ENCODE measurements around the gene PRKCB.

Gene PRKCB

DNA sequence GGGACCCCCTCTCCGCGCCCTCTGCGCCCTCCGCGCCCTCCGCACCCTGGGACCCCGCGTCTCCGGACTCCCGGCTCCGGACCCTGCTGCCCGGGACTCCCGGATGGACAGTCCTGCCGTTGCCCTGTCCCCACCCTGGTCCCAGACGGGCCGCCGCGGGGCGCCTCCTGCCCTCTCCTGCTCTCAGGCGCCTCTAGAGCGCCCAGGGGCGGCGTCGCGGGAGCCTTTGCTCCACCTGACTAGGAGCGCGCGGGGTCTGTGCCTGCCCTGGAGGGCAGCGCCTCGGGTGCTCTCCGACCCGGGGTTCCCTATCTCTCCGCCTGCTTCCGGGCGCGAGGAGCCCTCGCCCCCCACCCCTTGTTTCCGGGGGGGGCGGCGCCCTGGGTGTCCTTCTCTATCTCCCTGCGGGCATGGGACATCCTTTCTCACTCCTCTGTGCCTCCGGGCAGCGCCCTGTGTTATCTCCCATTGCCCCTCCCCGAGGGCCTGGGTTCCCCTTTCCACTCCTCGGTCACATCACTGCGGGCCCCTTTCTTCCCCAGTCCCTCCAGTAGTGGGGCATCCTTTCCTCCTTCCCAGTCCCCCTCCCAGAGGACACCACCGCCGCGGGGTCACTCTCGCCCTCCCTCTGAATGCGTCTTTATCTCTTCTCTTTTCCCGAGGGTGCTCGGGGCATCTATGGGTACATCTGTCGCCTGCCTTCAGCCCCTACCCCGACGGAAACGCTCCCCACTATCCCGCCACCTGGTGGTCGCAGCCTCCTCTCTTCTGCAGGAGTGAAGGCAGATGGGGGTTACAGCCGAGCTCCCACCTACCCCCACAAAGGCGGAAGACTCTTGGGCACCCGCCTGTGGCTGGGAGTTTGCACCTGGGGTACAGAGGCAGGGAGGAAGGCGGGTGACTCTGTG is 875 bp downstream of the PRKCB start:
- no peak for DNase-seq (ENCODE audit: low spot score)

DNA sequence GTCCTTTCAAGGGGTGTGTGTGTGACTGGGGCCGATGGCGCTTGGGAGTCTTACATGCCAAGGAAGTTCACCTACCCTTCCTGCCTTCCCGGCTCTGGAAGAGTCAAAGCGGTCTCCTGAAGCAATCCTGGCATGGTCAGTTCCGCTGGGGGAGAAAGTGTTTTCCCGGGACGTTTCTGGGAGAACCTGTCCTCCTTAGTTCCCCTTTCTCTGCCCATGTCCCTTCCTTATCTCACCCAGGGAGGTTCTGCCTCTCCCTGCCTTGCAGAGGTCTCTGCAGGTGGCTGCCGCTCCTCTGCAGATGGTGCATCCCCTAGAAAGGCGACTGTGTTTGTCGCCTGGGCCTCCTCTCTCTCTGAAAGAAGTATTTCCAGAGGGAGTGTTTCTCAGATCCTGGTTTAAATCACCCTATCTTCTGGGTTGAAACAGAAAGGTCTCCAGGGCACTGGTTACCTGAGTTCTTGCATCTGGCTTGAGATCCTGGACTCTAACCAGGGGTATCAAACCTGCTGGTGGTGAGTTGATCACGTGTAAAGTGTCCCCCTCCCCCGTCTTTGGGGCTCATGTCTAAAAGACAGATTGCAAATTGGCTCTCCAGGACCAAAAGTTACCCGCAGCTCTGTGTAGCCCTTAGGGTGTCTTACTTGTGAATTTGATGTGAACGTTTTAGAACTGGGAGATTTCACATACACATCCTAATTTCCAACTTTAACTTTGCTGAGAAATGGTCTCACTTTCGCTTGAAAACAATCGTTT is 1.9 kb downstream of the PRKCB start:
- DNase-seq (ENCODE audit: low spot score) = no peak

DNA sequence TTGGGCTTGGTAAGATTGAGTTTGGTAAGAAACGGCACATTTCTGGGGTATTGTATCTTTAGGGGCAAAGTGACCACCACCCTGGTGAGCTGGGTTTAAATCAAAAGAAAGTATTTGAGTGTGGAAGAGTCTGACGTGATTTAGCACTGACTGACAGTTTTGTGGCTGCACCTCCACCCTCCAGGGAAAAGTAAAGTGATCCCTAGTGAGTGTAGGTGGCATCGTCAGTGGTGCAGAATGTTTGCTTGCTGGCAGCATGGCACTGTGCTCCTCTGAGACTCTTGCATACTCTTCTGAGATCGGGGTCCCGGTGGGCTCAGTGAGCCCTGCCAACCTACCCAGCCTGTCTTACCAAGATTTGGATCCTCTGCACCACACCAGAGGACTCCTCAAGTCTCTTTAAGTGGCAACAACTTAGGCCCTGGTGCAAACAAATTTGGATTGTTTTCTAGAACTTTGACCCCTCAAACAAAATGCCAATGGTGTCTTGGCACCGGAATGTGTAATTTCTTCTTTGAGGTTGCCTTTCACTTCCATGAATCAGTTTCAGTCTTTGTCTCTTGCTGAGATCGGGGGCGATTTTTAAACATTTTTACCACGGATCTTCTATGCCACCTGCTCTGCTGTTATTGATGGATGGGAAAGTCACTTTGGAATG is 2.8 kb downstream of the PRKCB start:
- no peak for DNase-seq (ENCODE audit: low spot score)

DNA sequence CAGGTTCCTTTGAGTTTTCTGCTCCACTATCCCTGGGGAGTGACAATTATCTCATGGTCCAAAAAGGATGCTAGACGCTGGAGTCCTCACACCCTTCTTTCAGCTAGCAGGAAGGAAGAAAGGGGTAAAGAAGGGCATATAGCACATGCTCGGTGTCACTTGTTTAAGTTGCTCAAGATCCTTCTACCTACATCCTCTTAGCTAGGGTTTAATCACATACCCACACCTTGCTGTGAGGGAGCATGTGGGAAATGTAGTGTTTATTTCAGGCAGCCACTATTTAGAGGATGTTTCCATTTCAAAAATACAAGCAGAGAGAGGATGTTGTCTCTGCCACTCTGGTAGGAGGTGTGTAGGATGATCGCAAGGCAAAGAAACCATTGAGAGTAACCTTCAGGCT is 4.5 kb downstream of the PRKCB start:
- no peak for DNase-seq (ENCODE audit: low spot score)

DNA sequence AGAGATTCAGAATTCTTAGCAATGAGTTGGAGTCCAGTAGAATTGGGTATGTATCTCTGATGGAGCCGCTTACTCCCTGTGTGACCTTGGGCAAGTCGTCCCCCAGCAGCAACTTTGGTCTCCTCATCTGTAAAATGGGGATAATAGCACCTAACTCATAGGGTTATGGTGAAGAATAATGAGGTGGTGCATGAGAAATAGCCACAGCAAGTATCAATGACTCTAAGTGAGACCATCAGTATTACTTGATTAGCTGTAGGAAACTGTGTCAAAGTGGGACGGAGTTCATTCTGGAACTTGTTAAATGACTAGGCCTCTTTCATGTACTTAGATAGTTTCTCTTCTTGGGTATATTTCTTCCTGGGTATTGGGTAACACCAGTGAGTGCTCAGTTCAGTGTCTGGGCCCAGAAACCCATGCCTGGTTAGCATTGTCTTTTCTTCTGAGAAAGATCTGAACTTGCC is 6.4 kb downstream of the PRKCB start:
- DNase-seq (ENCODE audit: low spot score) = no peak

DNA sequence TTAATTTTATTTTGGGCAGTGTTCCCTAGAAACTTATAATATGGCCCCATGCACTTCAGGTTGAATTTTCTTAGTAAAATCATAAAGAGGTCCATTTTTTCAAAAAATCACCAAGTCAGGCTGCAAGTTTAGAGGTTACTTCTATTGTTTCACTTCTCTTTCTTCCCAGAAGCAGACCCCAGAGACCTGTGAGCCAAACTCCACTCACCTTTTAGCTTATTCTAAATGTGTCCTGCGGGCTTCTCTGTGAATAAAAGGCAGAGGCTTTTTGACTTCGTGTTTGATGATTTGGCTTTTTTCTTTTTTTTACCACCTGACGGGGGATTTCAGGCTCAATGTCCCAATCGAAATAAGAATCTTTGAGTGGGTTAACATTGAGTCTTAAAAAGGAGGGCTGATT is 7.4 kb downstream of the PRKCB start:
- no peak for DNase-seq (ENCODE audit: low spot score)

DNA sequence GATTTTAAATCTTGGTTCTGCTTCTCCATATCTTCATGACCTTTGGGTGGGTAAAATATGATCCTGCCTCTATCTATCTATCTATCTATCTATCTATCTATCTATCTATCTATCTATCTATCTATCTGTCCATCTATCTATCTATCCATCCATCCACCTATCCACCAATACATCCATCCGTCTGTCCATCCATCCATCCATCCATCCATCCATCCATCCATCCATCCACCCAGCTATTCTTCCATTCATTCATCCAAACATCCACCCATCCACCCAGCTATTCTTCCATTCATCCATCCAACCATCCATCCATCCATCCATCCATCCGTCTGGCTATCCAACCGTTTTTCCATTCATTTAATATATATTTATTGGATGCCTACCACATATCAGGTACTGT is 11.5 kb downstream of the PRKCB start:
- DNase-seq (ENCODE audit: low spot score) = no peak

DNA sequence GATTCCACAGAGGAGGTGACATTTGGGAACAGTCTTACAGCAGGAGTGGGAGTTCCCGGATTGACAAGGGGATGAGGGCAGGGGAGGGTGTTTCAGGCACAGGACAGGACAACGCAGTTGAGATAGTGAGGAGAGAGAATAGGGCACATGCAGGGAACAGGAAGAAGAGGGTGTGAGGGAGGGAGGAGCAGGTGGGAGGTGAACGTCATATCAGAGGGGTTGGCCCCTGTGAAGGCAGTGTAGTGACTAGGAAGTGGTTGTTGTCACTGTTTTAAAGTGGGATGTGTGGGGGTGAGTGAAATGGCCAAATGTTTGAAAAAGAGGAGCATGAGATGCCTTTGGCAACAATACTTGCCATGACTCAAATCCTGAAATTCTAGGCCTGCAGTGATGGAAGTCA is 12.2 kb downstream of the PRKCB start:
- DNase-seq (ENCODE audit: low spot score) = no peak

DNA sequence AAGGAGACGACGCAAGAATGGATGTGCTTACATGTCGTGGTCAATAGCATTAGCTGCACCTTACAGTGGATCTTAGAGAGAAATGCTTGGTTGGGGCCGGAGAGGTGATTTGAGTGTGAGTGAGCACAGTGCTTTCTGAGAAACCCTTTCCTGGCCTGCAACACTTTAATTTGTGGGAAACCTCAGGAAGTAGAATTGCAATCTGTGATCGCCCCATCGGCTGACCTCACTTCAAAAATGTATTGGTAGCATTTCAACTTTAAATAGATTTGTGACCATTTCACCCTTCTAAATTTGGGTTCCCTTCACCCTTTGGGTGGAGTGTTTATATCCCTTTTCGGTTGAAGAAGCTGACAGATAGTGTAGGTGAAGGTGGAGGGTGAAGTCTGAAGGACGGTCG is 13.2 kb downstream of the PRKCB start:
- no peak for DNase-seq (ENCODE audit: low spot score)

DNA sequence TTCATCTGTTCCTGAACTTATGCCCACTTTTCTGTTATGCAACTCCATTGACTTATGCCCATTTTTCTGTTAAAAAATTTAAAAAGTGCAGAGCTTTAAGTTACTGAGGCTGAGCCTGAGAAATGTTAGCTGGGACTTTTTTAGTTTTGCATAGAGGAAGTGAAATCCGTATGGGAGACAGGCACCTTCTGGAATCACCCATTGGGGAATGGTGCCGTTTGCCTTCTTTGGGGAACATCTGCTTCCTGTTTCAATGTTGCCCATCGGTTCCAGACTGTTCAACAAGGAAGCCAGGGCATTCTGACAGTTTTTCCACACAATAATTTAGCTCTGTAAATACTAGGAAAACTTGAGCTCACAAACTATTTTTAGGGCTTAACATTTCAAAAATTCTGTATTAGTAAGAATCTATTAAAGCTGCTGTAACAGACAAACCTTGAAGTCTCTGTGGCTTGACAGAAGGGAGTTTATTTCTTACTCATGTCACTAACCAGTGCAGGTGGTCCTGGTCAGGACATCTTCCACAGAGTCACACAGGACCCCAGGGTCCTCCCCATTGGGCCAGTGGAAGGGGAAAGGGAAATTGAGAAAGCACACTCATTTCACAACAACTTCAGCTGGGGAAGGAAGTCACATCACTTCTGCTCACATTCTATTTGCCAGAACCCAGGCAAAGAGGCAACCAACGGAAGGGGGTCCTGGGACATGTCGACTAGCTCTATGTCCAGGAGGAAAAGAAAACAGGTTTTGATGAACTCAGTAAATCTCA is 17.2 kb downstream of the PRKCB start:
- no peak for DNase-seq (ENCODE audit: low spot score)

DNA sequence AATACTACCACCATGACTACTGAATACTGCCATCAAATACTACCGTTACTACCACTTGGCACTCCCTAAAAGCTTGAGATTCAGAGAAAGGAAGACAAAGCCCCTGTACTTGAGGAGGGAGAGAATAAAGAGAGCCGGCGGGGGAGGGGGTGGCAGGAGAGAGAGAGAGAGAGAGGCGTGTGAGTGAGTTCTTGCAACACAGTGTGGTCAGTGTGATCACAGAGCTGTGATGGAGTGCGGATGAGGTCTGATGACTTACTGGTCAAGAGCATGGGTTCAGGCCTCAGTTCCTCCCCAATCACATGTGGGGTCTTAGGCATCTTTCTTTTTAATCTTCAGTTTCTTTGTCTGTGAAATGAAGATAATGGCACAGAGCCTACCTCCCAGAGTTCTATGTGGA is 19.2 kb downstream of the PRKCB start:
- no peak for DNase-seq (ENCODE audit: low spot score)

DNA sequence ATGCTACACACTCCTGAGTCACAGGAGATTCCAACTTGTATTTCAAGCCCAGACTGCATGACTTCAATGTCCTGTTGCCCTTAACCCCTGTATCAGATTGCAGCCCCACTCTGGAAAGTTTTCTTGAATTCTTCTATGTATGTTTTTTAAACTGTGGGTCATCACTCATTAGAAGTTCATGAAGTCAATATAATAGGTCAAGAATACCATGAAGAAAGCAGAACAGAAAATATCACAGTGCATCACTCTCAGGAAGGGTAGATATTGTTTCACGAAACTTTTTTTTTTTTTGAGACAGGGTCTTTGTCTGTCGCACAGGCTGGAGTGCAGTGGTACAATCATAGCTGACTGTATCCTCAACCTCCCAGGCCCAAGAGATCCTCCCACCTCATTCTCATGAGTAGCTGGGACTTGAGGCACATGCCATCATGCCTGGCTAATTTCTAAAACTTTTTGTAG is 20.5 kb downstream of the PRKCB start:
- DNase-seq (ENCODE audit: low spot score) = no peak

DNA sequence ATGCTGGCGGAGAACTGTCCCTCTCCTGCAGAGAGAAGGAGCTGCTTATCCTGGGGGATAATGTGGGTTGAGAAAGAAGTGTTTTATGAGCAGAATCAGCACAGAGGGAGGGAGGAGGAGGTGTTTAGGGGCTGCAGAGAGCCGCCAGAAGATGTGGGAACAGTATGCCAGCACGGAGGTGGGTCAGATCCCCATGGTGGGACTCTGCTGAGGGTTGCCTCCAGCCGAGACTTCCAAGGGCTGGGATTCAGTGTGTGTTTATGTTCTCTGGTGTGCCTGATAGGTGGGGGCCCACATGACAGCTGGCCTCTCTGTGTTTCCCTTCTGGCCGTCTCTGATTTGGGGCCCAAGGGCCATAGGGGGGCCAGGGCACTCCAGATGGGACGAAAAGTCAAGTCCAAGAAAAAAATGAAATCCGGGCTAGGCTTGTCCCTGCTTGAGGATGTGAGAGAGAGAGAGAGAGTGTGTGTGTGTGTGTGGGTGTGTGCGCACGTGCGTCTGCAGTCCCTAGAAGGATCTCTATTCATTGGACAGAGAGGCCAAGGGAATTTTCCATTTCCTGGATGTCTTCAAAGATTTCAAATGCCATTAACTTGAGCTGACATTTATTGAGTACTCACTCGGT is 21.6 kb downstream of the PRKCB start:
- DNase-seq (ENCODE audit: low spot score) = no peak

DNA sequence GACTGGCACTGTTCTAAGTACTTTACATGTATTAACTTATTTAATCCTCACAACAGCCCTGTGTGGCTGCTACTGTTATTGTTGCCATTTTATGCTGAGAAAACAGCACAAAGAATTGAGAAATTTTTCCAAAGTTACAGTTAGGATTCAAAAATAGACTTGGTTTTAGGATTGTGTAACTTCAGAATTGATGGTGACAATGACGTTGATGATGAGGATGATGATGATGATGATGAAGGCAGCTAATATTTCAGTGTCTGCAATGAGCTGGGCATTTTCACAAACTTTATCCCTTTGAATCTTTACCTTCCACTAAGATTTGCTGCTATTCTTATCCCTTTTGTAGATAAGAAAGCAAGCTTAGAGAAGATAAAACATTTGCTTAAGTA is 22.1 kb downstream of the PRKCB start:
- DNase-seq (ENCODE audit: low spot score) = no peak

DNA sequence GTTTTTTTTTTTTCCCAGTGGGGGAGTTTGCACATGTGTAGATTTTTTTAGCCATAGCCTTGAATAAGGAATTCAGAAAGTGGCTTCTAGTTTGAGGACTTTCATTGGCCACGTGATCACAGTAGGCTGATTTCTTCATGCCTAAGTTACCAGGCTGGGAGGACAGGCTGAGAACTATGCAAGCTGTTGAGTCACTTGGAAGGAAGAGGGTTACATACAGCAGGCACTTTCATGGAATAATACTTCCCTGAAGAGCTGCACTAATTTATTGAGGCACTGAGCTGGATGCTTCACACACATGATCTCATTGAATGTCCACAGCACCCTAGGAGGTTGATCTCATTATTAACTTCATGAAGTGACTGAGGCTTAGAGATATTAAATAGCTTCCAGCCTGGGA is 22.8 kb downstream of the PRKCB start:
- DNase-seq (ENCODE audit: low spot score) = no peak

DNA sequence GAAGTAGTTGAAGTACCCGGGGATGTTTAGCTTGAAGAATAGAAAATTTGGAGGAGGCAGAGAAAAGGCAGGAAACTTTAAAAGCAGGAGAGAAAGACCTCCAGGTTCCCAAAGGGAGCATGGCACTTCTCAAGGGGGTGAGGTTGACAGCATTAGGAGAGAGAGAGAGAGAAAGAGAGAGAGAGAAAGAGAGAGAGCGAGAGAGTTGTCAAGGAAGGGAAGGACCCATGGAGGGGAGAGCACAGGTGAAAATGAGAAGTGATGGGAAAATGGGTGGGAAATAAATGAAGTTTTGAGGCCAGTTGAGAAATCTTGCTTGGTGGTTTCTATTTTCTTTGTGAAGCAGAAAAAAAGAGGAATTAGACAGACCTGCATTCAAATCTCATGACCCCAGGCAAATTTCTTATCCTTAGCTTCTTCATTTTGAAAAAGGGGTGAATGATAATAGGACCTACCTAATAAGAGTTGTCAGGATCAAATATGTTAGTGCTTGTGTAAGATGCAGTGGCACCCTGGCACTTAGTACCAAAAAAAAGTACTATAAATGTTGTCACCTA is 24.0 kb downstream of the PRKCB start:
- no peak for DNase-seq (ENCODE audit: low spot score)

DNA sequence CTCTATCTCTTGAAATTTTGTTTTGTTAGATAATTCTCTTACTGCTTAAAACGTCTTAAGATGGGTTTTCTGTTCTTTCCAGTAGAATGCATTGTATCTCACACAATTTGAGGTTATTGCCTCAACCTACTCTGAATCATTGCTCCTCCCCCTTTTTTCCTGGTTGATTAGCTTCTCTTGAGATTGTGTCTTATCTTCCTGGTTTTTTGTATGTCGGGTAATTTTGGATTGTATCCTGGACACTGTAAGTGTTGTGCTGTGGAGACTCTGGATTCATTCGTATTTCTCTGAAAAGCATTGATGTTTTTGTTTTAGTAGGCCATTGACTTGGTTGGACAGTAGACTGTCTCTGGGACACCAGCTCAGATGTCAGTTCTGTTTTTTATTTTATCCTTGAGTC is 26.1 kb downstream of the PRKCB start:
- DNase-seq (ENCODE audit: low spot score) = no peak

DNA sequence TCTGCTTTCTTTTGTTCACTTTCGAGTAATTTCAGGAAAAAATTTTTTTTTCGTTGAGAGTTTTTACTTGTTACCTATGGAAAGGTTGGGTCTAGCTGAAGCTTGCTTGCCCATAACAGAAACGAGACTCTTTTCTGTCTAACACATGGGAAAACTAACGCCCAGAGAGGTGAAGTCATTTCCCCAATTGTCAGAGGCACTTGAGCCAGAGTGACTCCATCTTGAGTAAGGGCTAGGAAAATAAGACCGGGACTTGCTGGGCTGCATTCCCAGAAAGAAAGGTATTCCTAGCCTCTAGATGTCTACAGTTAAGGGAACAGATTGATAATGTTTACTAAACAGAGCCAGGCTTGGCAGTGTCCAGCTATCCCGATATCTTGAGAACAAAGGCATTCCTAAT is 26.8 kb downstream of the PRKCB start:
- DNase-seq (ENCODE audit: low spot score) = no peak

DNA sequence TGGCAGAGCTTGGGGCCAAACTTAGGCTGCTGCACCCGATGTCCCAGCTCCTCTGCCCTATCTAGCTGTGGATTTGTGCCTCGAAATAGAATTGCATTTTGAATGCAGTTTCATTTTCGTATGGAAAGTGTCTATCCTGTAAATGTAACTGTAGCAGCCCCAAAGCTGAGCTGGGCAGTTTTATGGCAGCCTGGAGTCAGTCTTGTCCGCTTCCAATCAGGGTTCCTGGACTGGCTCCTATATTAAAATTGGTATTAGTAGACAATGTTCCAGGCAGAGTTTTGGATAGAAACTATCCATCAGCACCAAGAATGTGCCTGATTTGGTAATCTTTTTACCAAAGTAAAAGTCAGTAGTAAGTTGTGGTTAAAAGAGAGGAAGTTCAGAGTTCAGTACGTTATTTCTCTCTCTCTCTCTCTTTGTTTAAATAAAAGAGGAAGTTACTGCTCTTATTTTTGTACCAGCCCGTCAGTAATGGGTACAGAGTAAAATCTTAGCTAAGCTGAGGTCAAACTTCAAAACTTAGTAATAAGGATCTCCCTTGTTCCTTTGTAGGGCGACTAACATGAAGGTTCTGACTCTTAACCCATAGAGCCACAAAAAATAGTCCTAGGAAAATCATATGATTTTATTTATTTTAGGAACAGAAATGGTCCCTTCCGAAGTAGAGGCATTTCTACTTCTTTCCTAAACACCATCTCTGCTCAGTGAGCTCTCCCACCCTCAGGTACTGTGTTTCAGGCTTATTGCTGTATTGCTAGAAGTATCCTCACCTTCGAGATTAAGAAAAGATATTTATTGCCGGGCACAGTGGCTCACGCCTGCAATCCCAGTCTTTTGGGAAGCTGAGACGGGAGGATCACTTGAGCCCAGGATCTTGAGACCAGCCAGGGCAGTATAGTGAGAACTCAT is 28.0 kb downstream of the PRKCB start:
- no peak for DNase-seq (ENCODE audit: low spot score)

DNA sequence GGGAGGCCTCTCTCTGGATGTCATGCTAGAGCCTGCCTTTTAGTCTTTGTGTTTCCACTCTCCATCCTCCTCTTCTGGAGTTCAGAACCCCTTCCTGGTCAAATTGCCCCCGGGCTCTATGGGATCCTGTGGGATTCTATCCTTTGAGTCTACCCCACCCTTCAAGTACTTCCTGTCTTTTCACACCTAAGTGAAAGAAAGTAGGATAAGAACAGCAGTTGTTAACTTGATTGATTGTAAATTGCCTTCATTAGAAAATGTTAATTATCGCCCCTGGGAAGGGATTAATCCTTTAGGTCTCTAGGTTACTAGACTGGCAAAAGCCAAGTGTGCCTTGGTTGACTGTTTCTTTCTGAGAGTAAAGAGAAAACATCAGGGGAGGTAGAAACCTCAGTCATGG is 30.1 kb downstream of the PRKCB start:
- no peak for DNase-seq (ENCODE audit: low spot score)

All from SW480 (cell line).